ENCODE data around the gene LARP4B. TPM values are rescaled to one million over a fixed set of nuclear protein-coding genes. Genes with fewer than 3 reads are reported as not detected.

Gene LARP4B
- total RNA-seq, 2 experiments from 2014 or later = 33.1 to 40.2 TPM

GRCh38 chr10:809671-810350, 121.7 kb downstream of the LARP4B start:
- Mint-ChIP-seq H3K4me1 (ENCODE audit: low read depth) (no peaks in the 10 kb centered on the region), H3K9me3 (no peaks in the 10 kb centered on the region), H3K27ac (no peak overlapping the region), H3K27me3 (no peaks in the 10 kb centered on the region), H3K36me3 (ENCODE audit: low read depth) (peaks cover 71% of the 10 kb centered on the region), H3K4me3 (no peak overlapping the region)
- Histone ChIP-seq H3K27ac (ENCODE audit: low read depth in 1 of 2, low read length in 2 of 2) (no peak overlapping the region), H3K4me3 (ENCODE audit: low read length) (no peak overlapping the region), H3K9me3 (ENCODE audit: control insufficient read depth in 1 of 2, insufficient read depth in 1 of 2, low read length in 2 of 2) (peaks cover 0 to 10% of the 10 kb centered on the region in 2 experiments), H3K36me3 (ENCODE audit: insufficient read depth, low read length) (peaks cover 60% of the 10 kb centered on the region), H3K4me1 (ENCODE audit: insufficient read depth, low read length) (no peaks in the 10 kb centered on the region), H3K27me3 (ENCODE audit: control insufficient read depth in 1 of 2, insufficient read depth in 2 of 2, low read length in 2 of 2) (no peaks in the 10 kb centered on the region)
- intact Hi-C loops (cut with DNase I, micrococcal nuclease) = no loop called here
- no peak for ATAC-seq (ENCODE audit: poor library complexity)
- no peak for DNase-seq
- ChIA-PET CTCF (no interaction called here), POLR2A (interaction anchor here (0.7 kb wide), 1 partner anchor 82 kb away, joined by 3 read pairs; no protein-coding TSS in a partner anchor)
- TF ChIP-seq CTCF (IDR thresholded peaks at IDR 0.05) = no peak

GRCh38 chr10:807958-808353, 123.5 kb downstream of the LARP4B start:
- Histone ChIP-seq H3K27me3 (ENCODE audit: control insufficient read depth in 1 of 2, insufficient read depth in 2 of 2, low read length in 2 of 2) (no peaks in the 10 kb centered on the region), H3K4me3 (ENCODE audit: low read length) (no peak overlapping the region), H3K4me1 (ENCODE audit: insufficient read depth, low read length) (peaks cover 8% of the 10 kb centered on the region), H3K27ac (ENCODE audit: low read depth in 1 of 2, low read length in 2 of 2) (no peak overlapping the region), H3K36me3 (ENCODE audit: insufficient read depth, low read length) (peaks cover 44% of the 10 kb centered on the region), H3K9me3 (ENCODE audit: control insufficient read depth in 1 of 2, insufficient read depth in 1 of 2, low read length in 2 of 2) (peaks cover 0 to 18% of the 10 kb centered on the region in 2 experiments)
- CTCF ChIA-PET = no interaction called here
- no peak for DNase-seq
- Mint-ChIP-seq H3K4me1 (ENCODE audit: low read depth) (no peaks in the 10 kb centered on the region), H3K27ac (no peak overlapping the region), H3K27me3 (no peaks in the 10 kb centered on the region), H3K9me3 (no peaks in the 10 kb centered on the region), H3K36me3 (ENCODE audit: low read depth) (peaks cover 56% of the 10 kb centered on the region), H3K4me3 (no peak overlapping the region)
- POLR2A ChIA-PET = no interaction called here
- no peak for ATAC-seq (ENCODE audit: poor library complexity)
- no peak for TF ChIP-seq CTCF (IDR thresholded peaks at IDR 0.05)
- intact Hi-C loops (cut with DNase I, micrococcal nuclease) = no loop called here

DNA sequence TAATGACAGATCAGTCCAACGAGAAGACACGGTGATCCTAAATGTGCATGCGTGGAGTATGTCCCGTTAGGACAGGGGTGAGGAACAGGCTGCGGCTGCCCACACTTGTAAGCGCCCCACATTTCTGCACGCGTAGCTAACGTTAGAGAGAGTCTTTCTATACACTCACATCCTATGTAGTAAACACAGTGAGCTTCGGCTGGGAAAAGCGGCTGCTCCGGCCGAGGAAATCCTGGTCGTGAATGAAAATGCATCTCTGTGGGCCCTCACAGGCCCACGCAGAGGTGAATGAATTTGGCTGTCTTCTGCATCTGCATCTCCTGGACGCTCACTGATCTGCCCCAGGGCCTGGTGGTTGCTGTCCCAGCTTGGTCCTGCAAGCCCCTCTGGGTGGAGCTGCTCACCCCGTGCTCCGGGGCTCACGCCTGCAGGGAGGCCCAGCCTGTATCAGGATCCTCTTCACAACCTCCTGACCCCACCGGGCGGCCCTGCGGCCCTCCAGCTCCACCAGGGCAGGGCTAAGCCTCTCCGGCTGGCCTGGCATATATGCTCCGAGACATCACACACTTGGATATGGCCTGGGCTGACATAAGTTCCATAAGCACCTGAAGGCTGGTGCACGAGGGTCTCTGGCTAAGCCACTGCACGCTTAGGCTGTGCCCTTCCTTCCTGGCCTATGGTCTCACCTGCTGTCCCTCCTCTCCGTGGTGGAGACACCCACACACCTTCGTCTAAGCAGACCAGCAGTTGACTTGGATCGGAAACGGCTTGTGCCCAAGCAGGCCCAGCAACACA, 124.1 kb downstream of the LARP4B start:
- POLR2A ChIA-PET = no interaction called here
- peaks cover 38% of the 10 kb centered on the region for H3K36me3 ChIP-seq (ENCODE audit: insufficient read depth, low read length)
- H3K27me3 Mint-ChIP-seq = no peaks in the 10 kb centered on the region
- ATAC-seq (ENCODE audit: poor library complexity) = no peak
- CTCF ChIA-PET = no interaction called here
- intact Hi-C loops (cut with DNase I, micrococcal nuclease) = no loop called here
- no peaks in the 10 kb centered on the region for H3K4me1 Mint-ChIP-seq (ENCODE audit: low read depth)
- peaks cover 8% of the 10 kb centered on the region for H3K4me1 ChIP-seq (ENCODE audit: insufficient read depth, low read length)
- H3K4me3 Mint-ChIP-seq = no peak overlapping the region
- no peaks in the 10 kb centered on the region for H3K9me3 Mint-ChIP-seq
- no peak for DNase-seq
- no peak overlapping the region for H3K27ac Mint-ChIP-seq
- H3K27ac ChIP-seq (ENCODE audit: low read depth in 1 of 2, low read length in 2 of 2) = no peak overlapping the region
- TF ChIP-seq CTCF (IDR thresholded peaks at IDR 0.05) = no peak
- H3K36me3 Mint-ChIP-seq (ENCODE audit: low read depth) = peaks cover 52% of the 10 kb centered on the region
- H3K27me3 ChIP-seq (ENCODE audit: control insufficient read depth in 1 of 2, insufficient read depth in 2 of 2, low read length in 2 of 2) = no peaks in the 10 kb centered on the region
- peaks cover 0 to 19% of the 10 kb centered on the region in 2 experiments for H3K9me3 ChIP-seq (ENCODE audit: control insufficient read depth in 1 of 2, insufficient read depth in 1 of 2, low read length in 2 of 2)
- H3K4me3 ChIP-seq (ENCODE audit: low read length) = no peak overlapping the region

Measured in CD4-positive, alpha-beta T cell (primary cell).